T-helper 9 cell (primary cell): ENCODE measurements around the gene ARL6IP5.

ENCODE experiments used
- DNase-seq: peaks from one replicate; pipeline ENCODE4 v3.0.0-alpha.2; 2020

Gene ARL6IP5

GRCh38 chr3:69118555-69118954 is 33.8 kb downstream of the ARL6IP5 start:
- DNase-seq: no peak

- DNase-seq: no peak
These were observed 34.4 kb downstream of the ARL6IP5 start for GRCh38 chr3:69119138-69119537.

- no peak for DNase-seq
These were observed 34.9 kb downstream of the ARL6IP5 start for GRCh38 chr3:69119681-69120080.

GRCh38 chr3:69120879-69121464 is 36.2 kb downstream of the ARL6IP5 start:
- DNase-seq: peak; percentile 72

- DNase-seq: no peak
These were observed 36.8 kb downstream of the ARL6IP5 start for GRCh38 chr3:69121513-69121912.

- no peak for DNase-seq
These were observed 37.2 kb downstream of the ARL6IP5 start for GRCh38 chr3:69121950-69122349.

GRCh38 chr3:69122403-69122802 is 37.7 kb downstream of the ARL6IP5 start, which contains the start of gene LMOD3:
Gene LMOD3 (minus strand): TSS chr3:69122595. CDS start chr3:69122386, 209 bp downstream.
- DNase-seq: no peak

- DNase-seq: no peak
These were observed 41.5 kb downstream of the ARL6IP5 start for GRCh38 chr3:69126216-69126615.

GRCh38 chr3:69126999-69127398 is 42.3 kb downstream of the ARL6IP5 start:
- DNase-seq: no peak

- DNase-seq: no peak
These were observed 43.8 kb downstream of the ARL6IP5 start for GRCh38 chr3:69128509-69128908.

- DNase-seq: no peak
These were observed 44.8 kb downstream of the ARL6IP5 start for GRCh38 chr3:69129531-69129930.

GRCh38 chr3:69130689-69131088 is 46.0 kb downstream of the ARL6IP5 start:
- no peak for DNase-seq

- no peak for DNase-seq
These were observed 52.3 kb downstream of the ARL6IP5 start for GRCh38 chr3:69137005-69137404.

- DNase-seq: no peak
These were observed 52.7 kb downstream of the ARL6IP5 start for GRCh38 chr3:69137412-69137811.

- no peak for DNase-seq
These were observed 56.6 kb downstream of the ARL6IP5 start for GRCh38 chr3:69141313-69141712.

- DNase-seq: no peak
These were observed 57.4 kb downstream of the ARL6IP5 start for GRCh38 chr3:69142090-69142489.

GRCh38 chr3:69142797-69143454 is 58.2 kb downstream of the ARL6IP5 start:
- DNase-seq: no peak

- DNase-seq: no peak
These were observed 58.9 kb downstream of the ARL6IP5 start for GRCh38 chr3:69143612-69144011.

- DNase-seq: no peak
These were observed 60.0 kb downstream of the ARL6IP5 start for GRCh38 chr3:69144631-69145245.

- no peak for DNase-seq
These were observed 61.0 kb downstream of the ARL6IP5 start for GRCh38 chr3:69145688-69146087.

GRCh38 chr3:69149586-69149985 is 64.8 kb downstream of the ARL6IP5 start:
- no peak for DNase-seq
